SK-N-SH (cell line): ENCODE data around the gene ANKDD1A. TPM values are rescaled to one million over a fixed set of nuclear protein-coding genes. Genes with fewer than 3 reads are reported as not detected.

Source experiments
- CTCF ChIA-PET: fragments of 300-600, 350-600 bp; formaldehyde crosslinking; extraction: SDS; loops from one replicate; lab custom pipeline; 2021; lab: Yijun Ruan, JAX
- POLR2A ChIA-PET: fragments of 350-600 bp; sonication (Branson Sonifier 250); formaldehyde crosslinking; extraction: SDS; loops from one replicate; lab custom pipeline; 2020; ENCODE audit warnings: antibody characterized with exemption, inconsistent platforms; lab: Yijun Ruan, JAX
- DNase-seq: peaks from one replicate; pipeline ENCODE4 v3.0.0; 2012
- H2AFZ ChIP-seq: fragments of 200-600 bp; sonication (generic); 2 replicates; pipeline ENCODE4 v1.8.1; 2016; ENCODE audit warnings: antibody characterized with exemption, mild to moderate bottlenecking, low read depth
- H3F3A ChIP-seq: fragments of 200-600 bp; sonication (generic); replicated peaks from 2 replicates; pipeline ENCODE3; 2016; ENCODE audit warnings: antibody characterized with exemption, mild to moderate bottlenecking; ENCODE audit not compliant: insufficient read depth
- H3K27ac ChIP-seq, 2 experiments: fragments of 200-500 bp in 1 of 2; fragments of 200-600 bp in 1 of 2; sonication (Bioruptor generic) in 1 of 2; sonication (generic), shearing (Covaris generic) in 1 of 2; 2 replicates each; pipeline versions ENCODE4 v1.5.1 to v1.6.1; 2014 to 2016; ENCODE audit warnings: low read depth in 2 of 2, inconsistent platforms in 1 of 2, low read length in 1 of 2, mild to moderate bottlenecking in 1 of 2, mixed read lengths in 1 of 2
- H3K27me3 ChIP-seq: fragments of 200-600 bp; sonication (generic), shearing (Covaris generic); 2 replicates; pipeline ENCODE4 v1.6.1; 2016; ENCODE audit warnings: mixed run types; ENCODE audit not compliant: insufficient read depth
- H3K36me3 ChIP-seq, 2 experiments: fragments of 200-500 bp in 1 of 2; fragments of 200-600 bp in 1 of 2; sonication (Bioruptor generic) in 1 of 2; sonication (generic) in 1 of 2; replicated peaks in 1 of 2; 2 replicates each; pipeline versions ENCODE3 to v1.5.1; 2014 to 2016; ENCODE audit warnings: low read length in 1 of 2, mild to moderate bottlenecking in 1 of 2; ENCODE audit not compliant: insufficient read depth in 2 of 2, control insufficient read depth in 1 of 2
- H3K4me1 ChIP-seq, 2 experiments: fragments of 200-500 bp in 1 of 2; fragments of 200-600 bp in 1 of 2; sonication (Bioruptor generic) in 1 of 2; sonication (generic), shearing (Covaris generic) in 1 of 2; 2 replicates each; pipeline versions ENCODE4 v1.5.1 to v1.6.1; 2014 to 2016; ENCODE audit warnings: low read depth in 1 of 2, low read length in 1 of 2, mixed run types in 1 of 2; ENCODE audit not compliant: insufficient read depth in 2 of 2, control insufficient read depth in 1 of 2
- H3K4me2 ChIP-seq: fragments of 200-600 bp; sonication (generic), shearing (Covaris generic); 2 replicates; pipeline ENCODE4 v1.6.1; 2017; ENCODE audit warnings: mixed run types
- H3K4me3 ChIP-seq, 2 experiments: fragments of 200-500 bp in 1 of 2; fragments of 200-600 bp in 1 of 2; sonication (Bioruptor generic) in 1 of 2; sonication (generic), shearing (Covaris generic) in 1 of 2; 2 replicates each; pipeline versions ENCODE4 v1.5.1 to v1.8.1; 2014 to 2016; ENCODE audit warnings: low read depth in 2 of 2, inconsistent platforms in 1 of 2, low read length in 1 of 2, mild to moderate bottlenecking in 1 of 2, mixed read lengths in 1 of 2, moderate library complexity in 1 of 2
- H3K79me2 ChIP-seq: fragments of 200-600 bp; sonication (generic); 2 replicates; pipeline ENCODE4 v1.8.1; 2017; ENCODE audit warnings: mild to moderate bottlenecking; ENCODE audit not compliant: insufficient read depth
- H3K9ac ChIP-seq: fragments of 200-600 bp; sonication (generic); 2 replicates; pipeline ENCODE4 v1.6.1; 2017; ENCODE audit warnings: mixed run types
- H3K9me2 ChIP-seq: fragments of 200-600 bp; sonication (generic); 2 replicates; pipeline ENCODE4 v1.6.1; 2017; ENCODE audit warnings: mixed run types
- H3K9me3 ChIP-seq: fragments of 200-600 bp; sonication (generic); 2 replicates; pipeline ENCODE4 v1.6.1; 2017; ENCODE audit warnings: mixed run types, mild to moderate bottlenecking, moderate library complexity
- H4K20me1 ChIP-seq: fragments of 200-600 bp; sonication (generic); 2 replicates; pipeline ENCODE4 v1.6.1; 2017; ENCODE audit warnings: mild to moderate bottlenecking, mixed run types; ENCODE audit not compliant: insufficient read depth
- CHD2 ChIP-seq: fragments of 150-350 bp; IDR thresholded peaks from 2 replicates; pipeline ENCODE4 v1.6.1; 2018; ENCODE audit warnings: low read length; ENCODE audit not compliant: partially characterized antibody
- EP300 ChIP-seq, 2 experiments: IDR thresholded peaks; 2 replicates each; pipeline versions ENCODE4 v1.4.0 to v1.6.1; 2012; ENCODE audit warnings: borderline replicate concordance in 1 of 2, low read depth in 1 of 2, low read length in 1 of 2
- EZH2phosphoT487 ChIP-seq: fragments of 200-600 bp; sonication (generic); IDR thresholded peaks from 2 replicates; pipeline ENCODE4 v1.6.1; 2017; ENCODE audit warnings: low read depth, mixed run types, mild to moderate bottlenecking, antibody characterized with exemption, moderate library complexity, borderline replicate concordance
- FOSL2 ChIP-seq: IDR thresholded peaks from 2 replicates; pipeline ENCODE4 v1.4.0; 2012; ENCODE audit warnings: low read depth, mild to moderate bottlenecking, moderate library complexity, borderline replicate concordance
- FOXJ3 ChIP-seq: sonication (generic); formaldehyde crosslinking; IDR thresholded peaks from 2 replicates; pipeline ENCODE4 v1.5.1; 2020; ENCODE audit warnings: mild to moderate bottlenecking, missing genetic modification reagents
- GATA2 ChIP-seq: sonication (generic); formaldehyde crosslinking; IDR thresholded peaks from 2 replicates; pipeline ENCODE4 v1.5.0; 2020; ENCODE audit warnings: mild to moderate bottlenecking, missing genetic modification reagents
- IRF3 ChIP-seq: fragments of 150-350 bp; IDR thresholded peaks from 2 replicates; pipeline ENCODE4 v1.6.1; 2016; ENCODE audit warnings: mild to moderate bottlenecking, low read depth, low read length
- MAX ChIP-seq: IDR thresholded peaks from 2 replicates; pipeline ENCODE4 v1.4.0; 2012; ENCODE audit warnings: low read depth
- MEF2A ChIP-seq: IDR thresholded peaks from 2 replicates; pipeline ENCODE4 v1.4.0; 2012; ENCODE audit warnings: low read depth, borderline replicate concordance
- NRF1 ChIP-seq: IDR thresholded peaks from 2 replicates; pipeline ENCODE4 v1.6.1; 2012; ENCODE audit warnings: low read depth, mild to moderate bottlenecking, low read length
- RAD21 ChIP-seq: IDR thresholded peaks from 2 replicates; pipeline ENCODE4 v1.6.1; 2012; ENCODE audit warnings: mild to moderate bottlenecking, low read length
- RFX5 ChIP-seq: IDR thresholded peaks from 2 replicates; pipeline ENCODE4 v1.6.1; 2012; ENCODE audit warnings: mild to moderate bottlenecking, improper control_type of control experiment, low read length
- RXRA ChIP-seq: IDR thresholded peaks from 2 replicates; pipeline ENCODE4 v1.4.0; 2012; ENCODE audit warnings: low read depth, mild to moderate bottlenecking, borderline replicate concordance
- SIN3A ChIP-seq: IDR thresholded peaks from 2 replicates; pipeline ENCODE4 v1.6.1; 2012; ENCODE audit warnings: low read depth, mild to moderate bottlenecking, low read length, moderate library complexity, borderline replicate concordance
- SMC3 ChIP-seq: IDR thresholded peaks from 2 replicates; pipeline ENCODE4 v1.6.1; 2012; ENCODE audit warnings: low read depth, low read length, improper control_type of control experiment
- TAF1 ChIP-seq: IDR thresholded peaks from 2 replicates; pipeline ENCODE4 v1.6.1; 2012; ENCODE audit warnings: low read depth, mild to moderate bottlenecking, low read length, moderate library complexity, borderline replicate concordance
- TEAD4 ChIP-seq: IDR thresholded peaks from 2 replicates; pipeline ENCODE4 v1.4.0; 2012; ENCODE audit warnings: mild to moderate bottlenecking, borderline replicate concordance; ENCODE audit not compliant: insufficient read depth
- USF1 ChIP-seq: IDR thresholded peaks from 2 replicates; pipeline ENCODE4 v1.4.0; 2012; ENCODE audit warnings: low read depth, borderline replicate concordance
- YY1 ChIP-seq: IDR thresholded peaks from 2 replicates; pipeline ENCODE4 v1.4.0; 2012; ENCODE audit warnings: low read depth, mild to moderate bottlenecking
- WGBS: methylation state at CpG from one replicate; pipeline ENCODE4 v1.1.6; 2017; ENCODE audit warnings: low lambda C conversion rate; 5-methylcytosine and 5-hydroxymethylcytosine counted together
- polyA plus RNA-seq, 3 experiments: library from polyadenylated mRNA; depleted of rRNA; stranded (reverse); fragments of >200 nt; gene quantifications; 2 replicates each; pipeline ENCODE4 v1.2.3, GENCODE V29; 2012

Gene ANKDD1A
- polyA plus RNA-seq, 1 of the 3 experiments (the other 2 are of a cell fraction) = 8.6 TPM

GRCh38 chr15:64979252-64979710, 67.6 kb downstream of the ANKDD1A start:
- Histone ChIP-seq H4K20me1 (no peaks in the 10 kb centered on the region), H3K36me3 (peaks cover 37 to 38% of the 10 kb centered on the region in 2 experiments), H3K9ac (no peak overlapping the region), H3K27ac (no peak overlapping the region), H3K4me3 (no peak overlapping the region), H2AFZ (no peak overlapping the region), H3K9me2 (no peaks in the 10 kb centered on the region), H3K4me1 (peaks cover 0 to 6% of the 10 kb centered on the region in 2 experiments; a peak in 2 of 4 replicates), H3K27me3 (no peaks in the 10 kb centered on the region), H3K79me2 (peaks cover 16% of the 10 kb centered on the region), H3F3A (peaks cover 3% of the 10 kb centered on the region), H3K4me2 (no peak overlapping the region), H3K9me3 (no peaks in the 10 kb centered on the region)
- CTCF ChIA-PET = no interaction called here
- POLR2A ChIA-PET = no interaction called here
- DNase-seq = no peak
- WGBS = 97% methylated on average over 3 of the region's 7 CpGs
- TF ChIP-seq YY1 (no peak), GATA2 (CRISPR knock-in tag) (no peak), TAF1 (no peak), EP300 (IDR thresholded peaks at IDR 0.05; ENCODE audit: borderline replicate concordance in 1 of 2, low read depth in 1 of 2, low read length in 1 of 2) (no peak), USF1 (no peak), SMC3 (no peak), RFX5 (no peak), IRF3 (no peak), MEF2A (no peak), FOSL2 (no peak), MAX (no peak), RXRA (no peak), EZH2phosphoT487 (no peak)

GRCh38 chr15:64981812-64982431, 70.2 kb downstream of the ANKDD1A start:
- no peaks in the 10 kb centered on the region for H3K27me3 ChIP-seq
- peaks cover 41% of the 10 kb centered on the region for H3K79me2 ChIP-seq
- H3K36me3 ChIP-seq = peaks cover 19 to 24% of the 10 kb centered on the region in 2 experiments
- no peaks in the 10 kb centered on the region for H3K9me3 ChIP-seq
- no peak overlapping the region for H2AFZ ChIP-seq
- H3K4me1 ChIP-seq = peaks cover 6 to 17% of the 10 kb centered on the region in 2 experiments; a peak in 2 of 4 replicates
- DNase-seq = no peak
- H3F3A ChIP-seq = peaks cover 3% of the 10 kb centered on the region
- H3K4me3 ChIP-seq = no peak overlapping the region
- no peaks in the 10 kb centered on the region for H3K9me2 ChIP-seq
- CTCF ChIA-PET = interaction anchor here (0.6 to 1.4 kb wide), 2 partner anchors 16 to 844 kb away, joined by 3 read pairs; no protein-coding TSS in a partner anchor
- POLR2A ChIA-PET = no interaction called here
- H3K9ac ChIP-seq = no peak overlapping the region
- peak overlapping the region in 1 of 2 experiments; percentile 7; a peak in 1 of 4 replicates for H3K27ac ChIP-seq
- WGBS = 93% methylated on average over 6 of the region's 6 CpGs
- no peaks in the 10 kb centered on the region for H4K20me1 ChIP-seq
- TF ChIP-seq SIN3A = no peak
- no peak for TF ChIP-seq CHD2
- TF ChIP-seq TEAD4 = no peak
- no peak for TF ChIP-seq USF1
- no peak for TF ChIP-seq FOXJ3 (CRISPR knock-in tag)
- no peak for TF ChIP-seq RAD21
- no peak for TF ChIP-seq NRF1
- TF ChIP-seq FOSL2 = no peak
- TF ChIP-seq GATA2 (CRISPR knock-in tag) = no peak
- no peak overlapping the region for H3K4me2 ChIP-seq
